GM18951 (cell line): ENCODE measurements around the gene JMJD8.
A peak's percentile ranks its signal among the peaks of the same experiment; 100 is the strongest.

ENCODE experiments used
- POLR2A ChIP-seq: IDR thresholded peaks from 4 replicates; pipeline ENCODE4 v1.6.1; 2011; ENCODE audit warnings: mild to moderate bottlenecking; ENCODE audit not compliant: insufficient read length, insufficient read depth; ENCODE audit errors: extremely low read depth
- in situ Hi-C: fragments of 300-500 bp; cut with MboI; formaldehyde crosslinking; loops from one replicate; pipeline ENCODE4 v1.12.0; 2022; ENCODE audit warnings: low sequenced_read_pairs, mixed read lengths, inconsistent platforms; ENCODE audit not compliant: unreplicated experiment

JMJD8 gene

GRCh38 chr16:654034-654433 is 30.1 kb downstream of the JMJD8 start:
- TF ChIP-seq POLR2A = no peak
- in situ Hi-C loops = no loop called here

- in situ Hi-C loops = no loop called here
- TF ChIP-seq POLR2A = no peak
Observed at GRCh38 chr16:652454-653305, 31.5 kb downstream of the JMJD8 start.

GRCh38 chr16:651844-652243 is 32.3 kb downstream of the JMJD8 start:
- no peak for TF ChIP-seq POLR2A
- in situ Hi-C loops = no loop called here

- in situ Hi-C loops = no loop called here
- TF ChIP-seq POLR2A = no peak
Observed at GRCh38 chr16:649631-650030, 34.5 kb downstream of the JMJD8 start.

GRCh38 chr16:648781-649589 is 35.1 kb downstream of the JMJD8 start, which contains the start of gene WDR90:
Gene WDR90 (plus strand): TSS chr16:649365. CDS start chr16:649417, 52 bp downstream.
- TF ChIP-seq POLR2A = peak; percentile 49
- in situ Hi-C loops = no loop called here

GRCh38 chr16:648071-648780 is 35.9 kb downstream of the JMJD8 start:
- in situ Hi-C loops = no loop called here
- no peak for TF ChIP-seq POLR2A

GRCh38 chr16:647173-647902 is 36.8 kb downstream of the JMJD8 start:
- TF ChIP-seq POLR2A = no peak
- in situ Hi-C loops = no loop called here

GRCh38 chr16:646679-647172 is 37.4 kb downstream of the JMJD8 start:
- no peak for TF ChIP-seq POLR2A
- in situ Hi-C loops = no loop called here

- no peak for TF ChIP-seq POLR2A
- in situ Hi-C loops = no loop called here
Observed at GRCh38 chr16:645852-646678, 38.1 kb downstream of the JMJD8 start.

GRCh38 chr16:644556-644955 is 39.6 kb downstream of the JMJD8 start:
- in situ Hi-C loops = no loop called here
- no peak for TF ChIP-seq POLR2A

GRCh38 chr16:643050-643368 is 41.1 kb downstream of the JMJD8 start:
- in situ Hi-C loops = no loop called here
- TF ChIP-seq POLR2A = no peak
